ENCODE results near the gene SPATA13. TPM values are rescaled to one million over a fixed set of nuclear protein-coding genes. Genes with fewer than 3 reads are reported as not detected.

The SPATA13 gene
- total RNA-seq, 1 experiment from 2014 or later: 10.5 TPM

DNA sequence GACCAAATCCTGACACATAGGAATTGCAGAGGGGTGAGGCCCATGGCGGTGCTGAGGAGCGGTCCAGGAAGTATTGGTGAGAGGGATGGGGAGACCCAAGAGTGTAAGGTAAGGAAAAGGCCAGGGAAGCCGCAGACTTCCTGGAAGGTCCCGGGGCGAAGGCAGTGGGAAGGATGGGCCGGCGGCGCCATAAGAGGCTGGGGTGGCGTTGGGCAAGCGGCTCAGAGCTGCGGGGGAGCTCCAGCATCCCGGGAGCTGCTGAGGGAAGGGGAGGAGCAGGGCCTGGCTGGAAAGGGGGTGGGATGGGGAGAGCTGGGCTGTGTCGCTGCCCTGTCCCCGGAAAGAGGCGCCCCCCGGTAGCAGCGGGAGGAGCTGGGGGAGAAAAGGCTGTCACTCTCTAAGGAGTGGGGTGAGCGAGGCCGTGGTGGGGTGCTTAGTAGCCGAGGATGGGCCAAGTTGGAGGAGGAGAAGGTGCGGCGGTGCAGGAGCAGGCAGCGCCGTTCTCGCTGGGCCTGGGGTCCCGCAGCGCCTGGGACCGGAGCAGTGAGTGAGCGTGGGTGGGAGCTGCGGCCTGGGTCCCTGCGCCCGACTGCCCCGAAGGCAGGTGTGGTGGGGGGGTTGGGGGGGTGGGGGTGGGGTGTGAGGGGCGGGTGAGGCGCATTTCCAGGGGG is 179.6 kb downstream of the SPATA13 start:
- Mint-ChIP-seq H3K9me3 (ENCODE audit: unreplicated experiment) (no peaks in the 10 kb centered on the region), H3K27me3 (ENCODE audit: insufficient read depth, unreplicated experiment) (peaks cover 12% of the 10 kb centered on the region), H3K27ac (ENCODE audit: unreplicated experiment) (no peak overlapping the region), H3K4me3 (ENCODE audit: unreplicated experiment) (no peak overlapping the region), H3K4me1 (ENCODE audit: low read depth, unreplicated experiment) (no peaks in the 10 kb centered on the region), H3K36me3 (ENCODE audit: insufficient read depth, unreplicated experiment) (no peaks in the 10 kb centered on the region)
- BruUV-seq (replicated peaks): no TSS peak
- intact Hi-C loops (cut with micrococcal nuclease; ENCODE audit: unreplicated experiment): no loop called here
- H3K9me3 ChIP-seq: 0 out of 2 replicates have a peak, but pooled peaks cover 4% of the 10 kb centered on the region
- CTCF ChIA-PET: no interaction called here
- H3K4me3 ChIP-seq (ENCODE audit: low read depth, low read length): no peak overlapping the region
- no peaks in the 10 kb centered on the region for H3K27me3 ChIP-seq (replicated peaks; ENCODE audit: control insufficient read depth, insufficient read depth, low read length)
- H3K36me3 ChIP-seq (ENCODE audit: control insufficient read depth, insufficient read depth, low read length): no peaks in the 10 kb centered on the region
- H3K4me1 ChIP-seq: no peaks in the 10 kb centered on the region
- POLR2A ChIA-PET: no interaction called here
- TF ChIP-seq, protein P1, sequence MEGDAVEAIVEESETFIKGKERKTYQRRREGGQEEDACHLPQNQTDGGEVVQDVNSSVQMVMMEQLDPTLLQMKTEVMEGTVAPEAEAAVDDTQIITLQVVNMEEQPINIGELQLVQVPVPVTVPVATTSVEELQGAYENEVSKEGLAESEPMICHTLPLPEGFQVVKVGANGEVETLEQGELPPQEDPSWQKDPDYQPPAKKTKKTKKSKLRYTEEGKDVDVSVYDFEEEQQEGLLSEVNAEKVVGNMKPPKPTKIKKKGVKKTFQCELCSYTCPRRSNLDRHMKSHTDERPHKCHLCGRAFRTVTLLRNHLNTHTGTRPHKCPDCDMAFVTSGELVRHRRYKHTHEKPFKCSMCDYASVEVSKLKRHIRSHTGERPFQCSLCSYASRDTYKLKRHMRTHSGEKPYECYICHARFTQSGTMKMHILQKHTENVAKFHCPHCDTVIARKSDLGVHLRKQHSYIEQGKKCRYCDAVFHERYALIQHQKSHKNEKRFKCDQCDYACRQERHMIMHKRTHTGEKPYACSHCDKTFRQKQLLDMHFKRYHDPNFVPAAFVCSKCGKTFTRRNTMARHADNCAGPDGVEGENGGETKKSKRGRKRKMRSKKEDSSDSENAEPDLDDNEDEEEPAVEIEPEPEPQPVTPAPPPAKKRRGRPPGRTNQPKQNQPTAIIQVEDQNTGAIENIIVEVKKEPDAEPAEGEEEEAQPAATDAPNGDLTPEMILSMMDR (IDR thresholded peaks at IDR 0.05; ENCODE audit: insufficient read depth in 1 of 2, low read depth in 1 of 2, low read length in 1 of 2, severe bottlenecking in 1 of 2, unreplicated experiment in 1 of 2): no peak
- no peak for DNase-seq

DNA sequence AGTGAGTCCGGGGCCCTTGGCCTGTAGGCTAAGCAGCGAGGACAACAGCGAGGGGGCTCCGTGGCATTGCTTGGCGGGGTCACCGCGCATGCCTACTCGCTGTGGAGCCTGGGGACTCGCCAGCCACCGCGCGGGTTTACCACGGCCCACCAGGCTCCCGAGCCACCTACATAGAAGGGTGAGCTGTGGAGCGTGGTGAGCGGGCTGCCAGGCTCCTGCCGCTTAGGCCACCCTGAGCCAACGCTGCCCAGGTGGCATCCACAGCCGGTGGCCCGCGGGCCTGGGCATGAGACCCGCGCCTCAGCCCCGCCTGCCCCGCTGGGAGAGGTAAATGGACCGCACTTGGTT is 180.1 kb downstream of the SPATA13 start:
- Histone ChIP-seq H3K27me3 (replicated peaks; ENCODE audit: control insufficient read depth, insufficient read depth, low read length) (no peaks in the 10 kb centered on the region), H3K4me1 (no peaks in the 10 kb centered on the region), H3K36me3 (ENCODE audit: control insufficient read depth, insufficient read depth, low read length) (no peaks in the 10 kb centered on the region), H3K4me3 (ENCODE audit: low read depth, low read length) (no peak overlapping the region), H3K9me3 (0 out of 2 replicates have a peak, but pooled peaks cover 4% of the 10 kb centered on the region)
- peaks cover 12% of the 10 kb centered on the region for H3K27me3 Mint-ChIP-seq (ENCODE audit: insufficient read depth, unreplicated experiment)
- no peaks in the 10 kb centered on the region for H3K4me1 Mint-ChIP-seq (ENCODE audit: low read depth, unreplicated experiment)
- POLR2A ChIA-PET: no interaction called here
- BruUV-seq (replicated peaks): no TSS peak
- no peak overlapping the region for H3K4me3 Mint-ChIP-seq (ENCODE audit: unreplicated experiment)
- no peak overlapping the region for H3K27ac Mint-ChIP-seq (ENCODE audit: unreplicated experiment)
- CTCF ChIA-PET: no interaction called here
- DNase-seq: no peak
- H3K36me3 Mint-ChIP-seq (ENCODE audit: insufficient read depth, unreplicated experiment): no peaks in the 10 kb centered on the region
- intact Hi-C loops (cut with micrococcal nuclease; ENCODE audit: unreplicated experiment): no loop called here
- H3K9me3 Mint-ChIP-seq (ENCODE audit: unreplicated experiment): no peaks in the 10 kb centered on the region
- TF ChIP-seq, protein P1 (IDR thresholded peaks at IDR 0.05; ENCODE audit: insufficient read depth in 1 of 2, low read depth in 1 of 2, low read length in 1 of 2, severe bottlenecking in 1 of 2, unreplicated experiment in 1 of 2): no peak

DNA sequence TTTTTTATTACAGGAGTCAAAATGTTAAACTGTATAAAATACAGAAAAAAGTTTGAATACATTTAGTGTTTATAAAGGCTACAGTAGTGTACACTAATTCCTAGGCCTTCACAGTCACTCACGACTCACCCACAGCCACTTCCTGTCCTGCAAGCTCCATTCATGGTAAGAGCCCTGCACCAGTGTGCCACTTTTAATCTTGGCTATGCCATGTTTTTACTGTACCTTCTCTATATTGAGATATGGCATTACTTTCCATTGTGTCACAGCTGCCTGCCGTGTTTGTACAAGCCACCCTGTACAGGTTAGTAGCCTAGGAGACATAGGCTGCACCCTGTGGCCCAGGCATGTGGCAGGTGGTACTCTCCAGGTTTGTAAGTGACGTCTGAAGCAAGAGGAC is 180.9 kb downstream of the SPATA13 start:
- TF ChIP-seq, protein P1 (IDR thresholded peaks at IDR 0.05; ENCODE audit: insufficient read depth in 1 of 2, low read depth in 1 of 2, low read length in 1 of 2, severe bottlenecking in 1 of 2, unreplicated experiment in 1 of 2): no peak
- H3K27me3 Mint-ChIP-seq (ENCODE audit: insufficient read depth, unreplicated experiment): peaks cover 12% of the 10 kb centered on the region
- no peak overlapping the region for H3K27ac Mint-ChIP-seq (ENCODE audit: unreplicated experiment)
- Histone ChIP-seq H3K36me3 (ENCODE audit: control insufficient read depth, insufficient read depth, low read length) (no peaks in the 10 kb centered on the region), H3K9me3 (0 out of 2 replicates have a peak, but pooled peaks cover 4% of the 10 kb centered on the region), H3K4me3 (ENCODE audit: low read depth, low read length) (no peak overlapping the region), H3K27me3 (replicated peaks; ENCODE audit: control insufficient read depth, insufficient read depth, low read length) (no peaks in the 10 kb centered on the region), H3K4me1 (no peaks in the 10 kb centered on the region)
- no peaks in the 10 kb centered on the region for H3K9me3 Mint-ChIP-seq (ENCODE audit: unreplicated experiment)
- DNase-seq: no peak
- H3K4me3 Mint-ChIP-seq (ENCODE audit: unreplicated experiment): no peak overlapping the region
- H3K4me1 Mint-ChIP-seq (ENCODE audit: low read depth, unreplicated experiment): no peaks in the 10 kb centered on the region
- intact Hi-C loops (cut with micrococcal nuclease; ENCODE audit: unreplicated experiment): no loop called here
- ChIA-PET CTCF (no interaction called here), POLR2A (no interaction called here)
- no peaks in the 10 kb centered on the region for H3K36me3 Mint-ChIP-seq (ENCODE audit: insufficient read depth, unreplicated experiment)
- BruUV-seq (replicated peaks): no TSS peak

All from Caco-2 (cell line).